Breast epithelium (tissue), 4 donors: ENCODE data around the gene RASGRP1. TPM values are rescaled to one million over a fixed set of nuclear protein-coding genes. Genes with fewer than 3 reads are reported as not detected.

Source experiments
- DNase-seq, 2 donors: peaks; one replicate each; pipeline ENCODE4 v3.0.0-alpha.2; 2019; ENCODE audit warnings: low spot score in 2 of 2
- H3K27ac ChIP-seq, 2 donors: fragments of 200-600 bp; sonication (generic) in 1 of 2; one replicate each; pipeline ENCODE4 v1.5.1; 2016 to 2019; ENCODE audit warnings: mild to moderate bottlenecking in 1 of 2
- H3K27me3 ChIP-seq, 2 donors: fragments of 200-600 bp; sonication (generic) in 1 of 2; one replicate each; pipeline versions ENCODE4 v1.5.1 to v1.6.0; 2017 to 2019; ENCODE audit warnings: control low read depth in 1 of 2, mild to moderate bottlenecking in 1 of 2
- H3K36me3 ChIP-seq: fragments of 200-600 bp; one replicate; pipeline ENCODE4 v1.5.1; 2019
- H3K4me1 ChIP-seq, 2 donors: fragments of 200-600 bp; sonication (generic); one replicate each; pipeline ENCODE4 v1.5.1; 2016 to 2019; ENCODE audit warnings: control low read depth in 1 of 2
- H3K4me3 ChIP-seq, 3 donors: fragments of 200-600 bp; sonication (generic); 1 replicate in 2 of 3; 2 replicates in 1 of 3; pipeline ENCODE4 v1.5.1; 2016 to 2019; ENCODE audit warnings: mild to moderate bottlenecking in 3 of 3, moderate library complexity in 2 of 3
- H3K9me3 ChIP-seq, 2 donors: fragments of 200-600 bp; sonication (generic) in 1 of 2; one replicate each; pipeline ENCODE4 v1.5.1; 2016 to 2019; ENCODE audit warnings: control low read depth in 1 of 2
- POLR2A ChIP-seq: fragments of 450-650 bp; IDR thresholded peaks from one replicate; pipeline ENCODE4 v1.6.1; 2016; ENCODE audit warnings: antibody characterized with exemption, mild to moderate bottlenecking, moderate library complexity
- POLR2AphosphoS5 ChIP-seq, 3 donors: sonication (generic); formaldehyde crosslinking; IDR thresholded peaks; one replicate each; pipeline ENCODE4 v1.6.1; 2017; ENCODE audit warnings: antibody characterized with exemption in 3 of 3
- intact Hi-C: fragments of 100-400 bp; cut with DNase I; formaldehyde crosslinking; loops from one replicate; pipeline ENCODE4 v1.15.1; 2023; ENCODE audit warnings: low total_unique reads
- total RNA-seq, 3 donors: library from RNA; depleted of rRNA; stranded (reverse); fragments of >200 nt; gene quantifications; one replicate each; pipeline ENCODE4 v1.1.0, GENCODE V29; 2016
- TF ChIP-seq, protein P1 (sequence below), 3 donors: fragments of 450-650 bp; IDR thresholded peaks; one replicate each; pipeline ENCODE4 v1.5.1; 2016 to 2017; ENCODE audit warnings: antibody characterized with exemption in 3 of 3, mild to moderate bottlenecking in 3 of 3, moderate library complexity in 3 of 3

Gene RASGRP1
- total RNA-seq, 3 donors from 2014 or later = 0.96 to 4.8 (median 1.3) TPM

- no peaks in the 10 kb centered on the region for H3K27me3 ChIP-seq
- H3K9me3 ChIP-seq = no peaks in the 10 kb centered on the region
- TF ChIP-seq POLR2A = no peak
- TF ChIP-seq, protein P1, sequence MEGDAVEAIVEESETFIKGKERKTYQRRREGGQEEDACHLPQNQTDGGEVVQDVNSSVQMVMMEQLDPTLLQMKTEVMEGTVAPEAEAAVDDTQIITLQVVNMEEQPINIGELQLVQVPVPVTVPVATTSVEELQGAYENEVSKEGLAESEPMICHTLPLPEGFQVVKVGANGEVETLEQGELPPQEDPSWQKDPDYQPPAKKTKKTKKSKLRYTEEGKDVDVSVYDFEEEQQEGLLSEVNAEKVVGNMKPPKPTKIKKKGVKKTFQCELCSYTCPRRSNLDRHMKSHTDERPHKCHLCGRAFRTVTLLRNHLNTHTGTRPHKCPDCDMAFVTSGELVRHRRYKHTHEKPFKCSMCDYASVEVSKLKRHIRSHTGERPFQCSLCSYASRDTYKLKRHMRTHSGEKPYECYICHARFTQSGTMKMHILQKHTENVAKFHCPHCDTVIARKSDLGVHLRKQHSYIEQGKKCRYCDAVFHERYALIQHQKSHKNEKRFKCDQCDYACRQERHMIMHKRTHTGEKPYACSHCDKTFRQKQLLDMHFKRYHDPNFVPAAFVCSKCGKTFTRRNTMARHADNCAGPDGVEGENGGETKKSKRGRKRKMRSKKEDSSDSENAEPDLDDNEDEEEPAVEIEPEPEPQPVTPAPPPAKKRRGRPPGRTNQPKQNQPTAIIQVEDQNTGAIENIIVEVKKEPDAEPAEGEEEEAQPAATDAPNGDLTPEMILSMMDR (IDR thresholded peaks at IDR 0.05) = no peak
- no peak for TF ChIP-seq POLR2AphosphoS5 (IDR thresholded peaks at IDR 0.05)
- DNase-seq = no peak
- intact Hi-C loops = no loop called here
- H3K4me1 ChIP-seq = no peaks in the 10 kb centered on the region
- no peak overlapping the region for H3K27ac ChIP-seq
- no peaks in the 10 kb centered on the region for H3K36me3 ChIP-seq
- no peak overlapping the region for H3K4me3 ChIP-seq
These were observed 11.6 kb upstream of the RASGRP1 start for GRCh38 chr15:38576261-38576660.

- Histone ChIP-seq H3K9me3 (no peaks in the 10 kb centered on the region), H3K27me3 (no peaks in the 10 kb centered on the region), H3K4me1 (no peaks in the 10 kb centered on the region), H3K4me3 (peak overlapping the region in 1 of 3 donors; percentile 69), H3K27ac (no peak overlapping the region), H3K36me3 (no peaks in the 10 kb centered on the region)
- no peak for TF ChIP-seq POLR2A
- TF ChIP-seq, protein P1 (IDR thresholded peaks at IDR 0.05) = no peak
- no peak for TF ChIP-seq POLR2AphosphoS5 (IDR thresholded peaks at IDR 0.05)
- DNase-seq = no peak
- intact Hi-C loops = no loop called here
These were observed 665 bp upstream of the RASGRP1 start for GRCh38 chr15:38565287-38565670.

GRCh38 chr15:38563723-38564519 is 693 bp downstream of the RASGRP1 start:
- H3K4me1 ChIP-seq = no peaks in the 10 kb centered on the region
- peak overlapping the region in 1 of 2 donors; percentile 29 for H3K27ac ChIP-seq
- DNase-seq = peak; percentile 42 to 64
- intact Hi-C loops = no loop called here
- no peaks in the 10 kb centered on the region for H3K27me3 ChIP-seq
- H3K36me3 ChIP-seq = no peaks in the 10 kb centered on the region
- TF ChIP-seq, protein P1 (IDR thresholded peaks at IDR 0.05) = peak; percentile 47 to 77 (median 64)
- TF ChIP-seq POLR2AphosphoS5 (IDR thresholded peaks at IDR 0.05) = no peak
- H3K9me3 ChIP-seq = no peaks in the 10 kb centered on the region
- H3K4me3 ChIP-seq = peak overlapping the region; percentile 51 to 69 (median 66)

- H3K36me3 ChIP-seq = no peaks in the 10 kb centered on the region
- H3K27ac ChIP-seq = no peak overlapping the region
- intact Hi-C loops = no loop called here
- no peaks in the 10 kb centered on the region for H3K9me3 ChIP-seq
- TF ChIP-seq POLR2A (no peak), POLR2AphosphoS5 (IDR thresholded peaks at IDR 0.05) (no peak)
- TF ChIP-seq, protein P1 (IDR thresholded peaks at IDR 0.05) = no peak
- DNase-seq = no peak
- no peaks in the 10 kb centered on the region for H3K4me1 ChIP-seq
- H3K4me3 ChIP-seq = no peak overlapping the region
- no peaks in the 10 kb centered on the region for H3K27me3 ChIP-seq
These were observed 2.3 kb downstream of the RASGRP1 start for GRCh38 chr15:38562278-38562677.

GRCh38 chr15:38560456-38560926 is 4.1 kb downstream of the RASGRP1 start:
- no peaks in the 10 kb centered on the region for H3K27me3 ChIP-seq
- H3K9me3 ChIP-seq = no peaks in the 10 kb centered on the region
- no peak for DNase-seq
- H3K4me3 ChIP-seq = no peak overlapping the region
- H3K4me1 ChIP-seq = no peaks in the 10 kb centered on the region
- no peaks in the 10 kb centered on the region for H3K36me3 ChIP-seq
- intact Hi-C loops = no loop called here
- H3K27ac ChIP-seq = no peak overlapping the region
- TF ChIP-seq POLR2AphosphoS5 (IDR thresholded peaks at IDR 0.05) = no peak
- no peak for TF ChIP-seq POLR2A
- TF ChIP-seq, protein P1 (IDR thresholded peaks at IDR 0.05) = no peak
